OCI-LY3 (cell line): ENCODE results near the gene LDB2.

Experiments used
- H2AFZ ChIP-seq: fragments of 200-600, 300-600 bp; shearing (Covaris generic); 2 replicates; pipeline ENCODE4 v1.6.0; 2014; ENCODE audit warnings: antibody characterized with exemption, low read depth, low read length
- H3K27ac ChIP-seq: fragments of 200-600, 300-600 bp; sonication (generic); 2 replicates; pipeline ENCODE4 v1.5.1; 2014; ENCODE audit warnings: mild to moderate bottlenecking, low read length, moderate library complexity, mixed read lengths
- H3K27me3 ChIP-seq: fragments of 200-600, 300-600 bp; sonication (generic); 2 replicates; pipeline ENCODE4 v1.6.1; 2014; ENCODE audit warnings: low read depth, low read length, mixed read lengths
- H3K36me3 ChIP-seq: fragments of 200-600, 300-600 bp; sonication (generic); replicated peaks from 2 replicates; pipeline ENCODE3; 2014; ENCODE audit warnings: low read depth, low read length, mixed read lengths
- H3K4me1 ChIP-seq: fragments of 300-600, 200-600 bp; sonication (generic); 2 replicates; pipeline ENCODE4 v1.6.1; 2014; ENCODE audit warnings: low read length, mixed read lengths
- H3K4me2 ChIP-seq: fragments of 200-600, 300-600 bp; sonication (generic); 2 replicates; pipeline ENCODE4 v1.6.1; 2014; ENCODE audit warnings: low read length, mixed read lengths
- H3K4me3 ChIP-seq: fragments of 300-600, 200-600 bp; sonication (generic); 2 replicates; pipeline ENCODE4 v1.5.1; 2014; ENCODE audit warnings: antibody characterized with exemption, mild to moderate bottlenecking, low read length, moderate library complexity
- H3K79me2 ChIP-seq: fragments of 300-600, 200-600 bp; shearing (Covaris generic); 2 replicates; pipeline ENCODE4 v1.6.1; 2014; ENCODE audit warnings: mild to moderate bottlenecking, low read length, mixed read lengths
- H3K9ac ChIP-seq: fragments of 300-600, 200-600 bp; shearing (Covaris generic); 2 replicates; pipeline ENCODE4 v1.6.0; 2014; ENCODE audit warnings: mild to moderate bottlenecking, low read length, moderate library complexity
- H3K9me3 ChIP-seq: fragments of 200-600, 300-600 bp; shearing (Covaris generic); 2 replicates; pipeline ENCODE4 v1.6.1; 2014; ENCODE audit warnings: low read length, mixed read lengths; ENCODE audit not compliant: insufficient read depth
- H4K20me1 ChIP-seq: fragments of 200-600, 300-600 bp; sonication (generic); 2 replicates; pipeline ENCODE4 v1.6.1; 2016; ENCODE audit warnings: low read length, mixed read lengths; ENCODE audit not compliant: insufficient read depth
- EZH2phosphoT487 ChIP-seq: fragments of 200-600 bp; shearing (Covaris generic); IDR thresholded peaks from 2 replicates; pipeline ENCODE4 v1.6.1; 2018; ENCODE audit warnings: antibody characterized with exemption, mixed run types, low read depth
- TF ChIP-seq, protein P1 (sequence below): fragments of 200-600, 300-600 bp; sonication (generic); IDR thresholded peaks from 2 replicates; pipeline ENCODE4 v1.5.1; 2014; ENCODE audit warnings: antibody characterized with exemption, low read length, low read depth

Gene LDB2

DNA sequence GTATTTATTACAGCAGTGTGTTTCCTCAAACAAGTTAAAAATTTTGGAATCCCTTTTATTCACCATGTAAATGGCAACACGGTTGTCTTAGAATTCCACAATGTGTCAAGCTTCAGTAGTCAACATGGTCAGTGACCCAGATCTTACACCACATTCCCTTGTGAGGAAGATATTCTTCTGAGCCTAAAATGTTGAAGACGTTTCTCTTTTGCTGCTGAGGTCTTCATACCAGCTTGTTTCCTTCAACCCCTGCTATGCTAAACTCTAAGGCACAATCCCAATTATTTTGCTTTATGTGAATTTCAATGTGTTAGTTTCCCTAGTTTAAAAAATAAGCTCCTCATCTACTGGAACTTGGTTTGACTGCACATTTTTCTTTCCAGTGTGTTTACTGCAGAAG is 17.6 kb upstream of the LDB2 start:
- Histone ChIP-seq H3K36me3 (no peaks in the 10 kb centered on the region), H3K9ac (no peak overlapping the region), H3K9me3 (no peaks in the 10 kb centered on the region), H4K20me1 (no peaks in the 10 kb centered on the region), H3K27me3 (no peaks in the 10 kb centered on the region), H3K4me2 (no peak overlapping the region), H2AFZ (no peak overlapping the region), H3K79me2 (no peaks in the 10 kb centered on the region), H3K27ac (no peak overlapping the region), H3K4me1 (no peaks in the 10 kb centered on the region), H3K4me3 (no peak overlapping the region)
- no peak for TF ChIP-seq EZH2phosphoT487
- TF ChIP-seq, protein P1, sequence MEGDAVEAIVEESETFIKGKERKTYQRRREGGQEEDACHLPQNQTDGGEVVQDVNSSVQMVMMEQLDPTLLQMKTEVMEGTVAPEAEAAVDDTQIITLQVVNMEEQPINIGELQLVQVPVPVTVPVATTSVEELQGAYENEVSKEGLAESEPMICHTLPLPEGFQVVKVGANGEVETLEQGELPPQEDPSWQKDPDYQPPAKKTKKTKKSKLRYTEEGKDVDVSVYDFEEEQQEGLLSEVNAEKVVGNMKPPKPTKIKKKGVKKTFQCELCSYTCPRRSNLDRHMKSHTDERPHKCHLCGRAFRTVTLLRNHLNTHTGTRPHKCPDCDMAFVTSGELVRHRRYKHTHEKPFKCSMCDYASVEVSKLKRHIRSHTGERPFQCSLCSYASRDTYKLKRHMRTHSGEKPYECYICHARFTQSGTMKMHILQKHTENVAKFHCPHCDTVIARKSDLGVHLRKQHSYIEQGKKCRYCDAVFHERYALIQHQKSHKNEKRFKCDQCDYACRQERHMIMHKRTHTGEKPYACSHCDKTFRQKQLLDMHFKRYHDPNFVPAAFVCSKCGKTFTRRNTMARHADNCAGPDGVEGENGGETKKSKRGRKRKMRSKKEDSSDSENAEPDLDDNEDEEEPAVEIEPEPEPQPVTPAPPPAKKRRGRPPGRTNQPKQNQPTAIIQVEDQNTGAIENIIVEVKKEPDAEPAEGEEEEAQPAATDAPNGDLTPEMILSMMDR = no peak

DNA sequence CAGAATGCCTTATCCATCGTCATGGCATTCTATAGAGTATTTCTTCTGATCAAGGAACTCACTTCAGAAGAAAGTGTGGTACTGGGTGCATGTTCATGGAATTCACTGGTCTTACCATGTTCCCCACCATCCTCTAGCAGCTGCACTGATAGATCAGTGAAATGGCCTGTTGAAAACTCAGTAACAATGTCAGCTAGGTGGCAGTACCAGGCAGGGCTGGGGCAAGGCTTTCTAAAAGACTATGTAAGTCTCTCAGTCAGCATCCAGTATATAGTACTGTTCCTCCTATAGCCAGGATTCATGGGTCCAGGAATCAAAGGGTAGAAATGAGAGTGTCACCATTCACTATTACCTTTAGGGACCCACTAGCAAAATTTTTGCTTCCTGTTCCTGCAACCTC is 15.8 kb upstream of the LDB2 start:
- Histone ChIP-seq H3K27ac (no peak overlapping the region), H3K4me2 (no peak overlapping the region), H2AFZ (no peak overlapping the region), H3K9me3 (no peaks in the 10 kb centered on the region), H3K4me1 (no peaks in the 10 kb centered on the region), H4K20me1 (no peaks in the 10 kb centered on the region), H3K4me3 (no peak overlapping the region), H3K27me3 (no peaks in the 10 kb centered on the region), H3K9ac (no peak overlapping the region), H3K36me3 (no peaks in the 10 kb centered on the region), H3K79me2 (no peaks in the 10 kb centered on the region)
- TF ChIP-seq EZH2phosphoT487 = no peak
- TF ChIP-seq, protein P1 = peak; percentile 34

DNA sequence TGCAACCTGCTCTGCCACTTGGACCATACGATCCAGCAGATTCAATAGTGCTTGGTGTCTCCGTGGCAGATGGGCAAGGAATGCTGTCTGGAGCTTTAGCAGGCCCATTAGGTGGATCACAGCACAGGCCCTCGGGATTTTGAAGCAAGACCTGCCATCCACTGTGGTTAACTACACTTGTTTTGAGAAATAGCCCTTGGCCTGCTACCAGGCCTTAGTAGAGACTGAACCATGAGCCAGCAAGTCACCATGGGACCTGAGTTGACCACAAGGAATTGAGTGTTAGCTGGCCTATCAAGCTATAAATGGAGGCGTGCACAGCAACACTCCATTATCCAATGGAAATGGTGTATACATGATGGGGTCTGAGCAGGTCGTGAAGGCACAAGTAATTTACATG is 14.5 kb upstream of the LDB2 start:
- Histone ChIP-seq H3K4me1 (no peaks in the 10 kb centered on the region), H3K9ac (no peak overlapping the region), H3K4me2 (no peak overlapping the region), H3K79me2 (no peaks in the 10 kb centered on the region), H4K20me1 (no peaks in the 10 kb centered on the region), H3K27ac (no peak overlapping the region), H3K9me3 (no peaks in the 10 kb centered on the region), H3K36me3 (no peaks in the 10 kb centered on the region), H3K4me3 (no peak overlapping the region), H2AFZ (no peak overlapping the region), H3K27me3 (no peaks in the 10 kb centered on the region)
- no peak for TF ChIP-seq EZH2phosphoT487
- TF ChIP-seq, protein P1 = no peak

DNA sequence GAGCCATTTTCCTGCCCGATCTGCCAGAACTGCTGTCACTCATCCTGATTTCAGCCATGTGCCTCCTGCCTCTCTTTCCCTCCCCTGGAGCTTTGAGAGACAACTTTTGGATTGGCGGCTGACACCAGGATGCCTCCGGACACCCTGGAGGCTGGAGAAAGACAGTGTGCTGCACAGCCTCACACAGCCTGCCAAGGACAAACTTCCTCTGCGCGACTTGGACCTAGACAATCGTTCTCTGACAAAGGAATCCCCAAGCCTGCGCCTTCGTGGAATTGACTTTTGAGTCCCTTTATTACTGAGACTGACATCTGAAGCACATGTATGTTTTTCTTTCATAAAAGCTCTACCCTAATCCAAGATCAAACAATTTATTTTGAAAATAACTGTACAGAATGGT is 10.8 kb upstream of the LDB2 start:
- Histone ChIP-seq H2AFZ (no peak overlapping the region), H3K9ac (no peak overlapping the region), H3K4me2 (no peak overlapping the region)

More for the DNA sequence above, 10.8 kb upstream of the LDB2 start:
- no peaks in the 10 kb centered on the region for H3K79me2 ChIP-seq
- H3K9me3 ChIP-seq = no peaks in the 10 kb centered on the region
- no peaks in the 10 kb centered on the region for H3K4me1 ChIP-seq
- no peak overlapping the region for H3K27ac ChIP-seq
- TF ChIP-seq, protein P1 = no peak
- no peak for TF ChIP-seq EZH2phosphoT487
- no peaks in the 10 kb centered on the region for H3K27me3 ChIP-seq
- no peaks in the 10 kb centered on the region for H4K20me1 ChIP-seq
- no peaks in the 10 kb centered on the region for H3K36me3 ChIP-seq
- no peak overlapping the region for H3K4me3 ChIP-seq
